GM18951 (cell line): ENCODE data around the gene ARHGAP24.
"Not testable (repeated sequence)": the region's sequence is repeated elsewhere in the genome, so short reads cannot be mapped to it uniquely, and the experiment has no call there.

Source experiments
- POLR2A ChIP-seq: IDR thresholded peaks from 4 replicates; pipeline ENCODE4 v1.6.1; 2011; ENCODE audit warnings: mild to moderate bottlenecking; ENCODE audit not compliant: insufficient read length, insufficient read depth; ENCODE audit errors: extremely low read depth
- in situ Hi-C: fragments of 300-500 bp; cut with MboI; formaldehyde crosslinking; loops from one replicate; pipeline ENCODE4 v1.12.0; 2022; ENCODE audit warnings: low sequenced_read_pairs, mixed read lengths, inconsistent platforms; ENCODE audit not compliant: unreplicated experiment

The ARHGAP24 gene

DNA sequence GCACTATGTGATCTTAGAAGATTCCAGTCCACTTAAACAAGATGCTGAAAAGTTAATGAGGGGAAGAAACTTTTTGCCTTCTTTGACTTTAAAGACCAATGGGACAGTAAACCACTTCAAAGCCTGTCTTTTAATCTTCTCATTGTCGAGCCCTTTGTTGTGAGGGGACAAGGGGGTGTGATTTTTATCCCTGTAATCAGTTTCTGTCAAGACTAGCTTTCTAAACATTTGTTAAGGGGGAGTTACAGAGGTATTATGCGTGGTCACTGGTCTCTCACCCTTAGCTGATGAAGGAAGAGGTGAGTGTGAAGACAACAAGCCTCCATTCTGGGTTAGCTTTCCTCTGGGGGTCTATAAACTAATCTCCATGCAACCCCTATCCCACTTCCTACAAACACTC is 409.3 kb downstream of the ARHGAP24 start:
- TF ChIP-seq POLR2A, result no peak
- in situ Hi-C loops, result no loop called here

GRCh38 chr4:85886665-85887064 is 411.7 kb downstream of the ARHGAP24 start:
- TF ChIP-seq POLR2A, result no peak
- in situ Hi-C loops, result no loop called here

- no peak for TF ChIP-seq POLR2A
- in situ Hi-C loops, result no loop called here
These were observed 414.4 kb downstream of the ARHGAP24 start for GRCh38 chr4:85889314-85889713.

GRCh38 chr4:85895755-85896154 is 420.8 kb downstream of the ARHGAP24 start:
- in situ Hi-C loops, result no loop called here
- TF ChIP-seq POLR2A, result no peak

- in situ Hi-C loops, result no loop called here
- no peak for TF ChIP-seq POLR2A
These were observed 423.3 kb downstream of the ARHGAP24 start for GRCh38 chr4:85898231-85898630.

GRCh38 chr4:85901500-85901899 is 426.6 kb downstream of the ARHGAP24 start:
- no peak for TF ChIP-seq POLR2A
- in situ Hi-C loops, result no loop called here

DNA sequence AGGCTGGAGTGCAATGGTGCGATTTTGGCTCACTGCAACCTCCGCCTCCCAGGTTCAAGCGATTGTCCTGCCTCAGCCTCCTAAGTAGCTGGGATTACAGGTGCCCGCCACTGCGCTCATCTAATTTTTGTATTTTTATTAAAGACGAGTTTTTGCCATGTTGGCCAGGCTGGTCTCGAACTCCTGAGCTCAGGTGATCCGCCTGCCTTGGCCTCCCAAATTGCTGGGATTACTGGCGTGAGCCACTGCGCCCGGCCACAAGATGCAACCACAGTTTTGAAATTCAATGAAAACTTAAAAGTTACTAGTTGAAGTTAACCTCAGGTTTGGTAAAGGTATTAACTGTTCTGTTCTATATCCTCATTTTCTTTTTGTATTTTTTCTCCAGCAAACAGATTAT is 427.7 kb downstream of the ARHGAP24 start:
- in situ Hi-C loops, result not testable (repeated sequence)

DNA sequence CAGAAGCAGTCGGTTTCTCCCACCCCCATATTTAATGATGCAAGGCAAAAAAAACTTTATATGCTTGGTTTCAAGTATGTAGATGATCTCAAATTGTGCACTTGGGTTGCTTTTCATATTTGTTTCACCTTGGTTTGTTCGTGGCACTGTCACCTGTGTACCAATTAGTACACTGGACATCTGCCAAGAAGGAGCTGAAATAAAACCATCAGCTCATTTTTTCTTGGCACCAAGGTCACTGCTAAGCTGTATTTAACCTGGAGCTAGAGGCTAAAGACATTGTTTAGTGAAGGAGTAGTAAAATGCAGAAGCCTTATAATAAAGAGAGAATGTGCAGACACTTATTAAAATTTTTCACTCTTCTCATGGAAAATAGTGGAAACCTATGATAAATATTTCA is 430.8 kb downstream of the ARHGAP24 start:
- in situ Hi-C loops, result no loop called here
- no peak for TF ChIP-seq POLR2A

DNA sequence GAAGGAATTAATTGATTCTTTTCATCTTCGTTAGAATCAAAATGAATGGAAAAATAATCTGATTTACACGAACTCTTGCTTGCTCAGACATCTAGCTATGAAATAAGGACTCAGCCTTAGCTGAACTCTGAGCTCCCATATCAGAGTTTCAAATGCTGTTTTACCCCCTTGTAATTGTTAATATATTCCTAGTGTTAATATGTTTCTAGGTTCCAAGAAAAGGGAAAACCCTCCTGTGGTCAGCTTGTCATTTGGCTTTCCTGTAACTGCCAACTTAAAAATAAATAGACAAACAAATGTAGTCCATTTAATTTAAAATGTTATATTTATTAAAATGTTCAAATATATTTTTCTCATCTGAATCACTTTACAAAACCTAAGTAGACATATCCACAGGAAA is 432.1 kb downstream of the ARHGAP24 start:
- TF ChIP-seq POLR2A, result no peak
- in situ Hi-C loops, result no loop called here

DNA sequence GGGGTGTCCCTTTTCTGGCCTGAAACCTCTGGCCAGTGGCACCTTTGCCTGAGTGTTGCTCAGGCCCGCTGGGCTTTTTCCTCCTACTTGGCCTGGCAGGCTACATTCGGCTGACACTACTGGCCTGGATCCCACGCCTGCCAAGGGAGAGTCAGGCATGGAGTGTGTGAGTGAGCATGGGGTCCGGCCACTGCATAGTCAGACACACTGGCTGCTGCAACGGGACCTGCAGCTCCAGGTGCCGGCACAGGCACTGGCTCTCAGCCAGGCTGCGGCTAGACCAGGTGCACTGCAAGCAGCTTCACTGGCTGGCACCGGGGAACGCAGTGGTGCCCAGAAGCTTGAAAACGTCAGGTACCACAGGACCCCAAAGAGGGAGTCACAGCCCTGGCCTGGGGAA is 434.9 kb downstream of the ARHGAP24 start:
- no peak for TF ChIP-seq POLR2A
- in situ Hi-C loops, result no loop called here

GRCh38 chr4:85910985-85911384 is 436.0 kb downstream of the ARHGAP24 start:
- in situ Hi-C loops, result no loop called here
- no peak for TF ChIP-seq POLR2A

DNA sequence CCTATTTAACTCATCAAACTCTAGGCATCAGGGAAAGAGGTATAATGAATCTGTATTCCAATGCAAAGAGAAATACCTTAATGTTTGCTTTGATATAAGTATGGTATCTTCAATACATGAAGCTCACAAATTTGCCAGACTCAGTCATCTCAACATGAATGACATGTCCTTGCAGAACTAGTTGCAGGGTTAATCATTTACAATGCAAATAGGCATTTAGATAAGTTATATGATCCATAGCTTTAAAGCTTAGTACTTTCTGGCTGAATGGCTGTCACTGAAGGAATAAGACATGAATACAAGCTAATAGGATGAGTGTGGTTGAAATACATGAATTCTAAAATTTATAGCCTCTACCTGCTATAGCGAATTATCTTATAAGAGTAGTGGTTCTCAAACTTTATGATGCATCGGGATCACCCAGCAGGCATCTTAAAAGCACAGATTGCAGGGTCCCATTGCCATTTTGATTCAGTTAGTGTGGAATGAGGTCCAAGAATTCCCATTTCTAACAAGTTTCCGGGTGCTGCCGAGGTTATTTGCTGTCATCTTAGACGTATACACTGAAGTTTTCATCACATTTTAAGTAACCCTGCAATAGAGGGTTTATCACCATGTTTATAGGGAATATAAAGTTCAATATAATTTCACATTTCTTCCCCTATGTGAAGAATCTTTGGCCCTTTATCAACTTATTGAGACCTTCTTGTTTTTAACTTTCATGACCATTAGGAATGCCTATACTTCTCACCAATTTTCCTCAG is 439.2 kb downstream of the ARHGAP24 start:
- in situ Hi-C loops, result no loop called here
- no peak for TF ChIP-seq POLR2A

- in situ Hi-C loops, result not testable (repeated sequence)
These were observed 440.6 kb downstream of the ARHGAP24 start for GRCh38 chr4:85915570-85915969.

DNA sequence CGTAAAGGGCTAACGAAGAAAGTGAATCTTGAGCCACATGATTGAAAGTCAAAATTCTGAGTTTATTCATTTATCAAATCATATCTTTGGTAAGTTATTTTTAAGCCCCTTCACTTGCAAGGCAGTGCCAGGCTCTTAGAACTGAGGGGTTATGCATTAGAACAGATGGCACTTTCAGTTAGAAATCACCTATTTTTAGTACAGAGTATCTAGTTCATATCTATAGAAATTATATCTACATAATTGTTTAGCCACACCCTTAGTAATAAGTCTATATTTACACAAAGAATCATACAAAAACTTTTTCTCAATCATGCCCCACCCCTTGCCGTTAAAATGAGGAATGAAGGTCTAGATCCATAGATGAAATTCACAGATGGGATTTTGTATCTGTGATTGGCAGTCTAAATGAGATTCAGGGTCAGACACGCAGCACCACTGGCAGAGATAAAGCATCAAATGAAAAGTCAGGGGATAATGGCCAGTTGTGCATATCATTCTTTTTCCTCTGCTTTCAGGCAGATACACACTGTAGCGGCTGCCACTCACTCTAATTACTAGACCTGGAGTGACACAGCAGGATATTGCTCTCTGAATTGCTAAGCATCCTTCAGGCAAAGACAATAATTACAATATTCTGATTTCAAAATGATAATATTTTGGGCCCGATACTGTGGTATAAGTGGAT is 444.4 kb downstream of the ARHGAP24 start:
- in situ Hi-C loops, result no loop called here
- TF ChIP-seq POLR2A, result no peak
